DOHH2 (cell line): Measurements from ENCODE around the gene SHLD1.

Experiments used
- H3F3A ChIP-seq: fragments of 200-600 bp; sonication (generic), shearing (Covaris generic); 2 replicates; pipeline ENCODE4 v1.6.0; 2016; ENCODE audit warnings: antibody characterized with exemption, mild to moderate bottlenecking; ENCODE audit not compliant: control insufficient read depth, insufficient read depth
- H3K27ac ChIP-seq: fragments of 200-600 bp; sonication (generic); 2 replicates; pipeline ENCODE4 v1.5.1; 2014; ENCODE audit warnings: low read depth, mild to moderate bottlenecking, low read length, moderate library complexity
- H3K27me3 ChIP-seq: fragments of 200-600 bp; sonication (generic); 2 replicates; pipeline ENCODE4 v1.6.1; 2014; ENCODE audit warnings: mild to moderate bottlenecking, low read length, mixed read lengths; ENCODE audit not compliant: control insufficient read depth
- H3K36me3 ChIP-seq: fragments of 200-600 bp; sonication (generic); 2 replicates; pipeline ENCODE4 v1.6.1; 2014; ENCODE audit warnings: mild to moderate bottlenecking, low read length, moderate library complexity, mixed read lengths; ENCODE audit not compliant: control insufficient read depth
- H3K4me1 ChIP-seq: fragments of 200-600 bp; sonication (generic); 2 replicates; pipeline ENCODE4 v1.6.1; 2014; ENCODE audit warnings: mild to moderate bottlenecking, low read length, mixed read lengths; ENCODE audit not compliant: control insufficient read depth
- H3K4me2 ChIP-seq: fragments of 200-600 bp; sonication (generic); 2 replicates; pipeline ENCODE4 v1.6.0; 2014; ENCODE audit warnings: mild to moderate bottlenecking, low read length, moderate library complexity
- H3K4me3 ChIP-seq: fragments of 200-600 bp; sonication (generic); 2 replicates; pipeline ENCODE4 v1.5.1; 2014; ENCODE audit warnings: mild to moderate bottlenecking, low read length, mixed read lengths
- H3K79me2 ChIP-seq: fragments of 200-600 bp; sonication (generic); 2 replicates; pipeline ENCODE4 v1.6.1; 2014; ENCODE audit warnings: mild to moderate bottlenecking, low read length, mixed read lengths; ENCODE audit not compliant: control insufficient read depth
- H3K9me2 ChIP-seq: fragments of 200-600 bp; sonication (generic); replicated peaks from 2 replicates; pipeline ENCODE4 v1.6.1; 2014; ENCODE audit warnings: mild to moderate bottlenecking, low read length, mixed read lengths; ENCODE audit not compliant: control insufficient read depth
- H3K9me3 ChIP-seq: fragments of 200-600 bp; sonication (generic); 2 replicates; pipeline ENCODE4 v1.6.1; 2014; ENCODE audit warnings: antibody characterized with exemption, low read length, mixed read lengths; ENCODE audit not compliant: control insufficient read depth, insufficient read depth
- H4K20me1 ChIP-seq: fragments of 200-600 bp; sonication (generic); 2 replicates; pipeline ENCODE4 v1.6.0; 2014; ENCODE audit warnings: low read depth, mild to moderate bottlenecking, antibody characterized with exemption, low read length, moderate library complexity; ENCODE audit not compliant: control insufficient read depth, insufficient read depth
- EZH2phosphoT487 ChIP-seq: fragments of 200-600 bp; sonication (generic); IDR thresholded peaks from 2 replicates; pipeline ENCODE4 v1.6.1; 2017; ENCODE audit warnings: borderline replicate concordance, mild to moderate bottlenecking, antibody characterized with exemption, low read length, moderate library complexity, mixed read lengths
- TF ChIP-seq, protein P1 (sequence below): fragments of 200-600 bp; sonication (generic); IDR thresholded peaks from one replicate; pipeline ENCODE4 v1.5.1; 2014; ENCODE audit warnings: antibody characterized with exemption, mild to moderate bottlenecking, low read depth, low read length; ENCODE audit not compliant: poor library complexity, severe bottlenecking

SHLD1 gene

GRCh38 chr20:5806457-5807263 lies 56.5 kb downstream of the SHLD1 start:
- Histone ChIP-seq H3K4me3 (no peak overlapping the region), H3K27me3 (no peaks in the 10 kb centered on the region), H3F3A (peaks cover 24% of the 10 kb centered on the region), H3K9me2 (no peaks in the 10 kb centered on the region), H4K20me1 (no peaks in the 10 kb centered on the region), H3K27ac (peak overlapping the region; percentile 39), H3K4me2 (peak overlapping the region; percentile 10; the same call in 1 of the 2 replicates), H3K9me3 (no peaks in the 10 kb centered on the region), H3K4me1 (peaks cover 71% of the 10 kb centered on the region), H3K79me2 (peaks cover 34% of the 10 kb centered on the region), H3K36me3 (peaks cover 26% of the 10 kb centered on the region)
- TF ChIP-seq EZH2phosphoT487: no peak
- TF ChIP-seq, protein P1, sequence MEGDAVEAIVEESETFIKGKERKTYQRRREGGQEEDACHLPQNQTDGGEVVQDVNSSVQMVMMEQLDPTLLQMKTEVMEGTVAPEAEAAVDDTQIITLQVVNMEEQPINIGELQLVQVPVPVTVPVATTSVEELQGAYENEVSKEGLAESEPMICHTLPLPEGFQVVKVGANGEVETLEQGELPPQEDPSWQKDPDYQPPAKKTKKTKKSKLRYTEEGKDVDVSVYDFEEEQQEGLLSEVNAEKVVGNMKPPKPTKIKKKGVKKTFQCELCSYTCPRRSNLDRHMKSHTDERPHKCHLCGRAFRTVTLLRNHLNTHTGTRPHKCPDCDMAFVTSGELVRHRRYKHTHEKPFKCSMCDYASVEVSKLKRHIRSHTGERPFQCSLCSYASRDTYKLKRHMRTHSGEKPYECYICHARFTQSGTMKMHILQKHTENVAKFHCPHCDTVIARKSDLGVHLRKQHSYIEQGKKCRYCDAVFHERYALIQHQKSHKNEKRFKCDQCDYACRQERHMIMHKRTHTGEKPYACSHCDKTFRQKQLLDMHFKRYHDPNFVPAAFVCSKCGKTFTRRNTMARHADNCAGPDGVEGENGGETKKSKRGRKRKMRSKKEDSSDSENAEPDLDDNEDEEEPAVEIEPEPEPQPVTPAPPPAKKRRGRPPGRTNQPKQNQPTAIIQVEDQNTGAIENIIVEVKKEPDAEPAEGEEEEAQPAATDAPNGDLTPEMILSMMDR: peak; percentile 36

DNA sequence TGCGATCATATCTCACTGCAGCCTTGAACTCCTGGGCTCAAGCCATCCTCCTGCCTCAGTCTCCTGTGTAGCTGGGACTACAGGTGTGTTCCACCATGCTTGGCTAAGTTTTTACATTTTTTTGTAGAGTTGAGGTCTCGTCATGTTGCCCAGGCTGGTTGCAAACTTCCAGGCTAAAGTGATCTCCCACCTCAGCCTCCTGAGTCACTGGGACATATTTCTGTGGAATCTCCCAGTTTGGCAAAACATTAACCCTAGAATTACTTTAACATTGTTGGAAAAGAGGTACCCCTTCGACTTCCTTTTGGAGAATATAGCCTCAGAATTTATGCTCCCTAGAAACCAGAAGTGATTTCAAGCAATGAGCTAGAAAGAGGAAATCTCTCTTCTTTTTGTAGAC lies 57.2 kb downstream of the SHLD1 start:
- Histone ChIP-seq H3K27ac (peak overlapping the region; percentile 39), H4K20me1 (no peaks in the 10 kb centered on the region), H3K9me3 (no peaks in the 10 kb centered on the region), H3K36me3 (peaks cover 19% of the 10 kb centered on the region), H3F3A (peaks cover 24% of the 10 kb centered on the region), H3K79me2 (peaks cover 28% of the 10 kb centered on the region), H3K4me2 (peak overlapping the region; percentile 33), H3K4me3 (no peak overlapping the region), H3K9me2 (no peaks in the 10 kb centered on the region), H3K27me3 (no peaks in the 10 kb centered on the region), H3K4me1 (peaks cover 66% of the 10 kb centered on the region)
- no peak for TF ChIP-seq EZH2phosphoT487
- TF ChIP-seq, protein P1: no peak

GRCh38 chr20:5808901-5809300 lies 58.7 kb downstream of the SHLD1 start:
- H3K36me3 ChIP-seq: peaks cover 11% of the 10 kb centered on the region; the same call in 1 of the 2 replicates
- H3K4me2 ChIP-seq: no peak overlapping the region
- H3K79me2 ChIP-seq: peaks cover 20% of the 10 kb centered on the region
- no peak overlapping the region for H3K4me3 ChIP-seq
- peaks cover 51% of the 10 kb centered on the region for H3K4me1 ChIP-seq
- TF ChIP-seq, protein P1: no peak
- H3K27ac ChIP-seq: no peak overlapping the region
- no peaks in the 10 kb centered on the region for H3K27me3 ChIP-seq
- H3K9me2 ChIP-seq: no peaks in the 10 kb centered on the region
- no peaks in the 10 kb centered on the region for H3K9me3 ChIP-seq
- H3F3A ChIP-seq: peaks cover 18% of the 10 kb centered on the region
- no peaks in the 10 kb centered on the region for H4K20me1 ChIP-seq
